Neuronal stem cell (in vitro differentiated cells): ENCODE results near the gene DNAH3.

Experiments
- DNase-seq: peaks from one replicate; pipeline ENCODE4 v3.0.0-alpha.2; 2013; ENCODE audit warnings: low spot score
- H2AFZ ChIP-seq: one replicate; pipeline ENCODE4 v1.6.1; 2013; ENCODE audit warnings: mild to moderate bottlenecking, low read length, inconsistent platforms
- H2AK5ac ChIP-seq: 2 replicates; pipeline ENCODE4 v1.6.1; 2013; ENCODE audit warnings: low read depth, mild to moderate bottlenecking, inconsistent platforms, low read length, moderate library complexity, mixed read lengths
- H2BK120ac ChIP-seq: 2 replicates; pipeline ENCODE4 v1.6.1; 2013; ENCODE audit warnings: low read depth, mild to moderate bottlenecking, inconsistent platforms, low read length, moderate library complexity, mixed read lengths
- H2BK12ac ChIP-seq: one replicate; pipeline ENCODE4 v1.6.1; 2013; ENCODE audit warnings: low read length, inconsistent platforms
- H2BK15ac ChIP-seq: 2 replicates; pipeline ENCODE4 v1.6.1; 2013; ENCODE audit warnings: mild to moderate bottlenecking, low read length, inconsistent platforms, mixed read lengths
- H2BK5ac ChIP-seq: one replicate; pipeline ENCODE4 v1.6.1; 2013; ENCODE audit warnings: inconsistent platforms, mild to moderate bottlenecking, low read length, moderate library complexity
- H3K14ac ChIP-seq: one replicate; pipeline ENCODE4 v1.6.1; 2013; ENCODE audit warnings: low read length, inconsistent platforms
- H3K18ac ChIP-seq: 2 replicates; pipeline ENCODE4 v1.6.1; 2013; ENCODE audit warnings: low read length, inconsistent platforms
- H3K23ac ChIP-seq: 2 replicates; pipeline ENCODE4 v1.6.1; 2013; ENCODE audit warnings: low read depth, mild to moderate bottlenecking, mixed read lengths, low read length, inconsistent platforms; ENCODE audit not compliant: poor library complexity
- H3K27ac ChIP-seq: replicated peaks from 3 replicates; pipeline ENCODE4 v1.5.1; 2013; ENCODE audit warnings: low read length, inconsistent platforms
- H3K27me3 ChIP-seq, 3 experiments: 2 replicates each; pipeline ENCODE4 v1.6.1; 2013; ENCODE audit warnings: low read length in 3 of 3, mild to moderate bottlenecking in 2 of 3, inconsistent platforms in 1 of 3, low read depth in 1 of 3, mixed read lengths in 1 of 3, moderate library complexity in 1 of 3; ENCODE audit not compliant: control insufficient read depth in 3 of 3, insufficient read depth in 3 of 3
- H3K36me3 ChIP-seq, 2 donors: replicated peaks in 1 of 2; 2 replicates each; pipeline ENCODE4 v1.6.1; 2013; ENCODE audit warnings: low read length in 2 of 2; ENCODE audit not compliant: control insufficient read depth in 2 of 2, insufficient read depth in 2 of 2
- H3K4ac ChIP-seq: 2 replicates; pipeline ENCODE4 v1.6.1; 2013; ENCODE audit warnings: inconsistent platforms, mild to moderate bottlenecking, low read length, moderate library complexity
- H3K4me1 ChIP-seq, 2 donors: 1 replicate in 1 of 2; 2 replicates in 1 of 2; pipeline ENCODE4 v1.6.1; 2013; ENCODE audit warnings: low read length in 2 of 2, low read depth in 1 of 2; ENCODE audit not compliant: control insufficient read depth in 2 of 2, insufficient read depth in 1 of 2
- H3K4me2 ChIP-seq: one replicate; pipeline ENCODE4 v1.6.1; 2013; ENCODE audit warnings: mild to moderate bottlenecking, low read length, inconsistent platforms; ENCODE audit not compliant: insufficient read depth, poor library complexity, severe bottlenecking
- H3K4me3 ChIP-seq, 2 donors: 2 replicates each; pipeline ENCODE4 v1.5.1; 2013; ENCODE audit warnings: low read length in 2 of 2, mild to moderate bottlenecking in 2 of 2, inconsistent platforms in 1 of 2, moderate library complexity in 1 of 2
- H3K79me1 ChIP-seq: one replicate; pipeline ENCODE4 v1.6.1; 2013; ENCODE audit warnings: low read depth, mild to moderate bottlenecking, inconsistent platforms, low read length, moderate library complexity
- H3K9ac ChIP-seq: one replicate; pipeline ENCODE4 v1.6.1; 2013; ENCODE audit warnings: mild to moderate bottlenecking, low read depth, low read length, inconsistent platforms; ENCODE audit not compliant: poor library complexity
- H3K9me3 ChIP-seq, 2 donors: replicated peaks in 1 of 2; 2 replicates each; pipeline versions ENCODE3 to v1.6.1; 2013; ENCODE audit warnings: low read length in 2 of 2, mild to moderate bottlenecking in 2 of 2, inconsistent platforms in 1 of 2, low read depth in 1 of 2, mixed read lengths in 1 of 2, moderate library complexity in 1 of 2; ENCODE audit not compliant: control insufficient read depth in 2 of 2, insufficient read depth in 1 of 2
- H4K8ac ChIP-seq: one replicate; pipeline ENCODE4 v1.6.1; 2013; ENCODE audit warnings: low read depth, mild to moderate bottlenecking, inconsistent platforms, low read length, moderate library complexity
- H4K91ac ChIP-seq: one replicate; pipeline ENCODE4 v1.6.1; 2013; ENCODE audit warnings: low read length, low read depth, mild to moderate bottlenecking, inconsistent platforms; ENCODE audit not compliant: poor library complexity
- WGBS, 2 donors: extraction: QIAGEN DNeasy Blood & Tissue Kit; methylation state at CpG; one replicate each; pipeline ENCODE4 v1.1.7; 2013; ENCODE audit warnings: missing lambda C conversion rate in 2 of 2, mixed read lengths in 1 of 2; ENCODE audit not compliant: insufficient read length in 2 of 2, insufficient replicate concordance in 1 of 2; ENCODE audit errors: extremely low coverage in 2 of 2; 5-methylcytosine and 5-hydroxymethylcytosine counted together

DNAH3 gene

GRCh38 chr16:20971401-20971800 lies 179.2 kb downstream of the DNAH3 start:
- no peak overlapping the region for H2BK120ac ChIP-seq
- H3K23ac ChIP-seq = no peak overlapping the region
- no peak overlapping the region for H3K9ac ChIP-seq
- H3K27ac ChIP-seq = no peak overlapping the region
- no peak overlapping the region for H4K8ac ChIP-seq
- H3K4me2 ChIP-seq = no peak overlapping the region
- H2AFZ ChIP-seq = no peak overlapping the region
- no peak overlapping the region for H2BK12ac ChIP-seq
- no peaks in the 10 kb centered on the region for H3K9me3 ChIP-seq
- peak overlapping the region in 1 of 2 donors; percentile 5 for H3K4me3 ChIP-seq
- no peak overlapping the region for H2AK5ac ChIP-seq
- no peaks in the 10 kb centered on the region for H3K36me3 ChIP-seq
- no peak for DNase-seq
- H2BK15ac ChIP-seq = no peak overlapping the region
- H2BK5ac ChIP-seq = no peak overlapping the region
- H3K4ac ChIP-seq = no peak overlapping the region
- H3K4me1 ChIP-seq = peaks cover 0 to 6% of the 10 kb centered on the region in 2 donors
- H3K79me1 ChIP-seq = no peaks in the 10 kb centered on the region
- no peaks in the 10 kb centered on the region for H3K27me3 ChIP-seq
- H4K91ac ChIP-seq = no peak overlapping the region
- no CpG with 5 or more reads among the region's 8 CpGs for WGBS, 2 donors
- no peak overlapping the region for H3K14ac ChIP-seq
- H3K18ac ChIP-seq = no peak overlapping the region

DNA sequence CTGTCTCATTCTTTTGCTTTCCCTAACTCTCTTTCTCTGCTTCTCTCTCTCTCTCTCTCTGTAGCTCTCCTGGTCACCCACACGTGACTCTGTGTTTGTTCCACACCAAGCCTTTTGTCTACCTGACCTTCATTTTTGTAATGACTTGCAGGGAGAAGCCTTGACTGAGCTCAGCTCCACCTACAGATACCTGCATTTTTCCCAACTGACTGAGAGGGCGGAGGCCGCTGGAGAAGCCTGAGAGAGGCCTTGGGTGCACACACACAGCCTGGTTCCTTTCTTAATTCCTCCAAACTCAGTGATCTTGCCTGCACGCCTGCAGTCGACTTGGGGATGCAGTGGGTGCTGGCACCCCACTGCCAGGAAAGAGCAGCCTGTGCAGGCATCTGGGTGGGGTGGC lies 181.3 kb downstream of the DNAH3 start:
- no CpG with 5 or more reads among the region's 5 CpGs for WGBS, 2 donors

DNA sequence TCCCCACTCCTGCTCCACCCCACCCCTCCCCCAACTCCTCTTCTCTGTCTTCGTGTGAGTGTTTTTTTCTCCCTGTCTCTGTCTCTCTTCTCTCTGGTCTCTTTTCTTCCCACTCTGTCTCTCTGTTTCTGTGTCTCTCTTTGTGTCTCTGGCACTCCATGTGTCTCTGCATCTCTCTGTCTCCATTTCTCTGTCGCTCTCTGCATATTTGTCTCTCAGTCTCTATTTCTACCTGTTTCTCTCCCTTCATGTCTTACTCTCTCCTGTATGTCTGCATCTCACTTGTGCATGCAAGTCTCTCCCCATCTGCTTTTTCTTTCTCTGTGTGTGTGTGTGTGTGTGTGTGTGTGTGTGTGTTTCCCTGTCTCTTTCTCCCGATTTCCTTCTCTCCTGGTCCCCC lies 181.9 kb downstream of the DNAH3 start:
- Histone ChIP-seq H2AFZ (no peak overlapping the region), H2BK15ac (no peak overlapping the region), H3K18ac (no peak overlapping the region), H4K91ac (no peak overlapping the region), H3K9ac (no peak overlapping the region), H3K79me1 (no peaks in the 10 kb centered on the region), H3K14ac (no peak overlapping the region), H3K4me1 (peaks cover 0 to 6% of the 10 kb centered on the region in 2 donors), H3K36me3 (no peaks in the 10 kb centered on the region), H3K23ac (no peak overlapping the region), H3K9me3 (no peaks in the 10 kb centered on the region), H4K8ac (no peak overlapping the region), H3K4ac (no peak overlapping the region), H3K4me2 (no peak overlapping the region), H2BK5ac (no peak overlapping the region), H2BK12ac (no peak overlapping the region), H2BK120ac (no peak overlapping the region), H3K27ac (no peak overlapping the region), H2AK5ac (no peak overlapping the region), H3K27me3 (no peaks in the 10 kb centered on the region), H3K4me3 (no peak overlapping the region)
- no CpG with 5 or more reads among the region's 3 CpGs for WGBS, 2 donors
- no peak for DNase-seq

More for the DNA sequence above, 181.3 kb downstream of the DNAH3 start:
- H3K23ac ChIP-seq = peak overlapping the region; percentile 2
- no peaks in the 10 kb centered on the region for H3K9me3 ChIP-seq
- H2AK5ac ChIP-seq = peak overlapping the region; percentile 11
- no peak overlapping the region for H3K27ac ChIP-seq
- H2BK12ac ChIP-seq = no peak overlapping the region
- no peak overlapping the region for H2BK15ac ChIP-seq
- H4K8ac ChIP-seq = no peak overlapping the region
- H3K27me3 ChIP-seq = no peaks in the 10 kb centered on the region
- no peak overlapping the region for H3K4me2 ChIP-seq
- H3K9ac ChIP-seq = no peak overlapping the region
- no peak overlapping the region for H3K4me3 ChIP-seq
- peaks cover 0 to 6% of the 10 kb centered on the region in 2 donors for H3K4me1 ChIP-seq
- no peak overlapping the region for H3K4ac ChIP-seq
- no peaks in the 10 kb centered on the region for H3K36me3 ChIP-seq
- H2BK120ac ChIP-seq = no peak overlapping the region
- H3K79me1 ChIP-seq = no peaks in the 10 kb centered on the region
- peak overlapping the region; percentile 4 for H2BK5ac ChIP-seq
- no peak overlapping the region for H2AFZ ChIP-seq
- no peak overlapping the region for H4K91ac ChIP-seq
- H3K14ac ChIP-seq = no peak overlapping the region
- peak overlapping the region; percentile 63 for H3K18ac ChIP-seq
- no peak for DNase-seq

- no peak overlapping the region for H3K4me3 ChIP-seq
- H2BK120ac ChIP-seq = no peak overlapping the region
- no peak overlapping the region for H2BK15ac ChIP-seq
- H3K79me1 ChIP-seq = no peaks in the 10 kb centered on the region
- H3K18ac ChIP-seq = no peak overlapping the region
- WGBS, 2 donors = no CpG with 5 or more reads among the region's 5 CpGs
- H3K9me3 ChIP-seq = no peaks in the 10 kb centered on the region
- H3K14ac ChIP-seq = no peak overlapping the region
- no peak overlapping the region for H3K23ac ChIP-seq
- H2AK5ac ChIP-seq = no peak overlapping the region
- no peak overlapping the region for H2BK12ac ChIP-seq
- no peak for DNase-seq
- no peaks in the 10 kb centered on the region for H3K27me3 ChIP-seq
- no peaks in the 10 kb centered on the region for H3K4me1 ChIP-seq
- no peak overlapping the region for H4K91ac ChIP-seq
- no peak overlapping the region for H3K4me2 ChIP-seq
- H2AFZ ChIP-seq = no peak overlapping the region
- no peak overlapping the region for H3K4ac ChIP-seq
- H2BK5ac ChIP-seq = no peak overlapping the region
- H4K8ac ChIP-seq = no peak overlapping the region
- no peaks in the 10 kb centered on the region for H3K36me3 ChIP-seq
- H3K27ac ChIP-seq = no peak overlapping the region
- H3K9ac ChIP-seq = no peak overlapping the region
Measured at GRCh38 chr16:20960899-20961298, 189.7 kb downstream of the DNAH3 start.
